ENCODE measurements around the gene PSMB3. TPM values are rescaled to one million over a fixed set of nuclear protein-coding genes. Genes with fewer than 3 reads are reported as not detected.

The PSMB3 gene
- polyA plus RNA-seq: 294 to 346 TPM (median 316 TPM) in 3 replicates
- polyA plus RNA-seq (2011; ENCODE audit: low read depth): 56.5 TPM
- polyA plus RNA-seq (2011; cell fraction: cytosol; rRNA removed): 303 and 332 TPM in 2 replicates
- 227 and 268 TPM in 2 replicates for polyA plus RNA-seq (2011; cell fraction: nucleus; rRNA removed)
- 178 and 256 TPM in 2 replicates for polyA plus RNA-seq (2012; ENCODE audit: low replicate concordance)
- 224 to 376 TPM (median 273 TPM) in 3 replicates for polyA minus RNA-seq
- 175 TPM for polyA minus RNA-seq (2011; cell fraction: cytosol; rRNA and poly(A)+ RNA removed)
- 65.1 and 65.2 TPM in 2 replicates for polyA minus RNA-seq (2011; cell fraction: nucleus; rRNA and poly(A)+ RNA removed)

- no peak for FAIRE-seq
- H3K4me3 ChIP-seq (ENCODE audit: control insufficient read depth in 2 of 3, extremely low read depth in 1 of 3, insufficient read depth in 2 of 3, low read depth in 1 of 3, low read length in 3 of 3): peak within 1 kb of the TSS; percentile 78 to 100 (median 97)
- no peaks in the 10 kb centered on the region for H3K9me1 ChIP-seq (ENCODE audit: control insufficient read depth, extremely low read depth, insufficient read depth, low read length)
- H3K27ac ChIP-seq (ENCODE audit: control insufficient read depth, insufficient read depth, low read length): peak within 1 kb of the TSS; percentile 92
- H3K9ac ChIP-seq (ENCODE audit: control insufficient read depth, extremely low read depth, insufficient read depth, low read length): peak within 1 kb of the TSS; percentile 94
- TF ChIP-seq, protein P1, sequence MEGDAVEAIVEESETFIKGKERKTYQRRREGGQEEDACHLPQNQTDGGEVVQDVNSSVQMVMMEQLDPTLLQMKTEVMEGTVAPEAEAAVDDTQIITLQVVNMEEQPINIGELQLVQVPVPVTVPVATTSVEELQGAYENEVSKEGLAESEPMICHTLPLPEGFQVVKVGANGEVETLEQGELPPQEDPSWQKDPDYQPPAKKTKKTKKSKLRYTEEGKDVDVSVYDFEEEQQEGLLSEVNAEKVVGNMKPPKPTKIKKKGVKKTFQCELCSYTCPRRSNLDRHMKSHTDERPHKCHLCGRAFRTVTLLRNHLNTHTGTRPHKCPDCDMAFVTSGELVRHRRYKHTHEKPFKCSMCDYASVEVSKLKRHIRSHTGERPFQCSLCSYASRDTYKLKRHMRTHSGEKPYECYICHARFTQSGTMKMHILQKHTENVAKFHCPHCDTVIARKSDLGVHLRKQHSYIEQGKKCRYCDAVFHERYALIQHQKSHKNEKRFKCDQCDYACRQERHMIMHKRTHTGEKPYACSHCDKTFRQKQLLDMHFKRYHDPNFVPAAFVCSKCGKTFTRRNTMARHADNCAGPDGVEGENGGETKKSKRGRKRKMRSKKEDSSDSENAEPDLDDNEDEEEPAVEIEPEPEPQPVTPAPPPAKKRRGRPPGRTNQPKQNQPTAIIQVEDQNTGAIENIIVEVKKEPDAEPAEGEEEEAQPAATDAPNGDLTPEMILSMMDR (optimal IDR thresholded peaks at IDR 0.05 in 1 of 3, IDR thresholded peaks at IDR 0.05 in 1 of 3, conservative IDR thresholded peaks at IDR 0.05 in 1 of 3; ENCODE audit: extremely low read depth in 1 of 3, insufficient read depth in 2 of 3, low read length in 3 of 3): no peak
- TF ChIP-seq EZH2 (IDR thresholded peaks at IDR 0.05; ENCODE audit: low read length): no peak
- dilution Hi-C loops (cut with MboI; ENCODE audit: extremely low pct_ligation_motif_present, low sequenced_read_pairs): no loop called here
- no peaks in the 10 kb centered on the region for H3K9me3 ChIP-seq (ENCODE audit: control insufficient read depth, low read depth, low read length)
- H3K4me1 ChIP-seq (ENCODE audit: control insufficient read depth, extremely low read depth, insufficient read depth, low read length): peaks cover 19% of the 10 kb centered on the region
- no peaks in the 10 kb centered on the region for H4K20me1 ChIP-seq (ENCODE audit: control insufficient read depth, extremely low read depth, insufficient read depth, low read length)
- H3K79me2 ChIP-seq (ENCODE audit: control insufficient read depth, insufficient read depth, low read length): peaks cover 34% of the 10 kb centered on the region
- DNase-seq (ENCODE audit: low read depth, low spot score): peak; percentile 99
- H3K36me3 ChIP-seq (ENCODE audit: control insufficient read depth in 2 of 2, extremely low read depth in 1 of 2, insufficient read depth in 2 of 2, low read length in 2 of 2): peaks cover 2 to 20% of the 10 kb centered on the region in 2 experiments
- peak within 1 kb of the TSS; percentile 94 for H3K4me2 ChIP-seq (ENCODE audit: control insufficient read depth, extremely low read depth, insufficient read depth, low read depth, low read length)
- no peaks in the 10 kb centered on the region for H3K27me3 ChIP-seq (ENCODE audit: control insufficient read depth, extremely low read depth, insufficient read depth, low read length)
- peak within 1 kb of the TSS; percentile 96 for H2AFZ ChIP-seq (ENCODE audit: control insufficient read depth, low read length)
These were observed at the start of gene PSMB3 for GRCh38 chr17:38752308-38753070. PSMB3 (plus strand) TSS chr17:38752741; CDS start chr17:38752827, 86 bp downstream.

GRCh38 chr17:38702916-38703741 lies 49.4 kb upstream of the PSMB3 start:
- Histone ChIP-seq H2AFZ (ENCODE audit: control insufficient read depth, low read length) (peak overlapping the region; percentile 36), H3K9ac (ENCODE audit: control insufficient read depth, extremely low read depth, insufficient read depth, low read length) (peak overlapping the region; percentile 85)

More at GRCh38 chr17:38702916-38703741, 49.4 kb upstream of the PSMB3 start:
- FAIRE-seq: no peak
- Histone ChIP-seq H3K4me3 (ENCODE audit: control insufficient read depth in 2 of 3, extremely low read depth in 1 of 3, insufficient read depth in 2 of 3, low read depth in 1 of 3, low read length in 3 of 3) (peak overlapping the region; percentile 51 to 84 (median 82)), H3K27me3 (ENCODE audit: control insufficient read depth, extremely low read depth, insufficient read depth, low read length) (no peaks in the 10 kb centered on the region), H3K4me1 (ENCODE audit: control insufficient read depth, extremely low read depth, insufficient read depth, low read length) (peaks cover 38% of the 10 kb centered on the region), H3K36me3 (ENCODE audit: control insufficient read depth in 2 of 2, extremely low read depth in 1 of 2, insufficient read depth in 2 of 2, low read length in 2 of 2) (no peaks in the 10 kb centered on the region), H3K27ac (ENCODE audit: control insufficient read depth, insufficient read depth, low read length) (peak overlapping the region; percentile 72), H3K9me1 (ENCODE audit: control insufficient read depth, extremely low read depth, insufficient read depth, low read length) (no peaks in the 10 kb centered on the region), H4K20me1 (ENCODE audit: control insufficient read depth, extremely low read depth, insufficient read depth, low read length) (no peaks in the 10 kb centered on the region), H3K79me2 (ENCODE audit: control insufficient read depth, insufficient read depth, low read length) (no peaks in the 10 kb centered on the region), H3K4me2 (ENCODE audit: control insufficient read depth, extremely low read depth, insufficient read depth, low read depth, low read length) (peak overlapping the region; percentile 96), H3K9me3 (ENCODE audit: control insufficient read depth, low read depth, low read length) (no peaks in the 10 kb centered on the region)
- TF ChIP-seq, protein P1 (optimal IDR thresholded peaks at IDR 0.05 in 1 of 3, IDR thresholded peaks at IDR 0.05 in 1 of 3, conservative IDR thresholded peaks at IDR 0.05 in 1 of 3; ENCODE audit: extremely low read depth in 1 of 3, insufficient read depth in 2 of 3, low read length in 3 of 3): no peak
- TF ChIP-seq EZH2 (IDR thresholded peaks at IDR 0.05; ENCODE audit: low read length): no peak
- no peak for DNase-seq (ENCODE audit: low read depth, low spot score)
- dilution Hi-C loops (cut with MboI; ENCODE audit: extremely low pct_ligation_motif_present, low sequenced_read_pairs): no loop called here

Data from keratinocyte (primary cell).